Activated naive CD8-positive, alpha-beta T cell treated with anti-CD3 and anti-CD28 coated beads, Interleukin-2, amount 50 U/mL, for 24 hours (primary cell): ENCODE results near the gene RAD51B.
"Not testable (repeated sequence)": the region's sequence is repeated elsewhere in the genome, so short reads cannot be mapped to it uniquely, and the experiment has no call there.

Experiments
- ATAC-seq: fragments of 150-1000 bp; cut with Tn5 transposase; one replicate; pipeline ENCODE4 v1.10.0; 2021
- DNase-seq: peaks from one replicate; pipeline ENCODE4 v3.0.0; 2021
- H3K27ac Mint-ChIP-seq: one replicate; pipeline ENCODE4 v1.8.0; 2021; ENCODE audit warnings: mild to moderate bottlenecking, mixed read lengths
- H3K27me3 Mint-ChIP-seq: one replicate; pipeline ENCODE4 v1.8.0; 2021; ENCODE audit warnings: mixed read lengths
- H3K36me3 Mint-ChIP-seq: one replicate; pipeline ENCODE4 v1.8.0; 2021; ENCODE audit warnings: low read depth, mixed read lengths
- H3K4me1 Mint-ChIP-seq: one replicate; pipeline ENCODE4 v1.8.0; 2021; ENCODE audit warnings: mixed read lengths
- H3K4me3 Mint-ChIP-seq: one replicate; pipeline ENCODE4 v1.8.0; 2021; ENCODE audit warnings: mild to moderate bottlenecking, moderate library complexity, mixed read lengths
- H3K9me3 Mint-ChIP-seq: one replicate; pipeline ENCODE4 v1.8.0; 2021; ENCODE audit warnings: mixed read lengths

The RAD51B gene

DNA sequence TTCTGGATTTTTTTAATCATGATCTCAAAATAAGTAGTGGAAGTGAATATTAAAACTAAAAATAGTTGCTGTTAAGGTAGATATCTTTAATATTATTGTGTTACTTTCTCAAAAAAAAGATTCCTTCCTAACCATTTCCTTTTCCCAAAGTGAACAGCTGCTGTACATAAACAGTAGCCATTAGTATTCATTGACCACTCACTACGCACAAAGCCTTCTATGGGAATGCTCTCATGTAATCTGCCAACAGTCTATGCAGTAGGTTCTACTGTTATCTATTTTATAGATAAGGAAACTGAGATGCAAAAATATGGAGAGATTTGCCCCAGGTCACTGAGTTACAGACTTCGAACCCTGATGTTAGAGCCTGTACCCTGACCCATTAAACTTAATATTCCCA, 941.2 kb downstream of the RAD51B start:
- Mint-ChIP-seq H3K27me3 (no peaks in the 10 kb centered on the region), H3K4me3 (no peak overlapping the region), H3K9me3 (no peaks in the 10 kb centered on the region), H3K4me1 (peaks cover 19% of the 10 kb centered on the region), H3K36me3 (no peaks in the 10 kb centered on the region), H3K27ac (no peak overlapping the region)
- DNase-seq = no peak
- ATAC-seq = no peak

- H3K4me1 Mint-ChIP-seq = peaks cover 15% of the 10 kb centered on the region
- no peak overlapping the region for H3K4me3 Mint-ChIP-seq
- H3K36me3 Mint-ChIP-seq = no peaks in the 10 kb centered on the region
- no peaks in the 10 kb centered on the region for H3K27me3 Mint-ChIP-seq
- H3K27ac Mint-ChIP-seq = no peak overlapping the region
- ATAC-seq (no peak), DNase-seq (no peak)
- no peaks in the 10 kb centered on the region for H3K9me3 Mint-ChIP-seq
Measured at GRCh38 chr14:68761391-68761790, 941.8 kb downstream of the RAD51B start.

GRCh38 chr14:68762953-68763764, 943.6 kb downstream of the RAD51B start:
- ATAC-seq (no peak), DNase-seq (no peak)
- peaks cover 9% of the 10 kb centered on the region for H3K4me1 Mint-ChIP-seq
- H3K27me3 Mint-ChIP-seq = no peaks in the 10 kb centered on the region
- H3K27ac Mint-ChIP-seq = no peak overlapping the region
- no peak overlapping the region for H3K4me3 Mint-ChIP-seq
- H3K36me3 Mint-ChIP-seq = no peaks in the 10 kb centered on the region
- H3K9me3 Mint-ChIP-seq = no peaks in the 10 kb centered on the region

GRCh38 chr14:68763843-68764242, 944.3 kb downstream of the RAD51B start:
- H3K4me3 Mint-ChIP-seq, H3K4me1 Mint-ChIP-seq, ATAC-seq, H3K27me3 Mint-ChIP-seq, H3K27ac Mint-ChIP-seq, DNase-seq, H3K36me3 Mint-ChIP-seq, H3K9me3 Mint-ChIP-seq: not testable (repeated sequence)

- H3K9me3 Mint-ChIP-seq = no peaks in the 10 kb centered on the region
- H3K4me1 Mint-ChIP-seq = peaks cover 18% of the 10 kb centered on the region
- ATAC-seq = peak; percentile 64
- no peak for DNase-seq
- no peak overlapping the region for H3K4me3 Mint-ChIP-seq
- no peak overlapping the region for H3K27ac Mint-ChIP-seq
- no peaks in the 10 kb centered on the region for H3K36me3 Mint-ChIP-seq
- no peaks in the 10 kb centered on the region for H3K27me3 Mint-ChIP-seq
Measured at GRCh38 chr14:68766299-68767247, 947.0 kb downstream of the RAD51B start.

DNA sequence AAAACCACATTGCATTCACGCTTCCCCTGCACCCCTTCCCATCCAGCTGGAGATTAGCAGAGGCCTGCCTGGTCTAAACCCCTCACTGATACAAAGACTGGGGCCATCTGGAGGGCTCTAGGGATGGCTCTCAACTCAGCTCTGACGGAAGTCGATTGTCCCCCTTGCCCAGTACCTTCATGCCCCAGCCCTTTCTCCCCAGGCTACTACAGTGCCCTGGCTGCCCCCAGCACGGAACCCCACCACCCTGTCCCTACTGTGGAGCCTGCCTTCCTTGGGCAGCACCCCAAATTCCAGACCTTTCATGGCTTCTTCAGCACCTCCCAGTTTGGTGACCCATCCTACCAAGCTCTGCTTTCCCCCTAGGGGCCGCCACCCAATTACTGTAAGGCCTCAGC, 947.7 kb downstream of the RAD51B start:
- no peak overlapping the region for H3K27ac Mint-ChIP-seq
- no peaks in the 10 kb centered on the region for H3K27me3 Mint-ChIP-seq
- no peak for ATAC-seq
- H3K36me3 Mint-ChIP-seq = no peaks in the 10 kb centered on the region
- H3K4me1 Mint-ChIP-seq = peaks cover 23% of the 10 kb centered on the region
- DNase-seq = no peak
- H3K9me3 Mint-ChIP-seq = no peaks in the 10 kb centered on the region
- no peak overlapping the region for H3K4me3 Mint-ChIP-seq

GRCh38 chr14:68768316-68768715, 948.7 kb downstream of the RAD51B start:
- DNase-seq (no peak), ATAC-seq (no peak)
- Mint-ChIP-seq H3K4me3 (no peak overlapping the region), H3K27me3 (no peaks in the 10 kb centered on the region), H3K27ac (no peak overlapping the region), H3K4me1 (peaks cover 31% of the 10 kb centered on the region), H3K36me3 (no peaks in the 10 kb centered on the region), H3K9me3 (no peaks in the 10 kb centered on the region)

DNA sequence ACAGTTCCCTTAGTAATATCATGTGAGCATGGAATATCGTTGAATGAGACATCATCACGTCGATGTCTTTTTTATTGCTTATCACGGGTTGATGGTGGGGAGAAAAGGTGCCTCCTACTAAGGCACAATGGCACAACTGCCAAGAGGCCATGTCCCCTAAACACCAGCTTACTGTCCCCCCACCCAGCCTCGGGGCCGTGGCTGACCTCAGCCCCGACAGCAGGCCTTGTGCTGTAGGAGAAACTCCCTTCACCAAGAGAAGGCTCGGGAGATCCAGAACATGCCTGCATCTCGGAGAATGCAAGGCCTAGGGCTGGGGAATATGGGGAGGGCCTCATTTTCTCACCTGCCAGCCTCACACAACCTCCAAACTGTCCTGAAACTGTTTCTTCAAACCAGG, 950.5 kb downstream of the RAD51B start:
- no peaks in the 10 kb centered on the region for H3K36me3 Mint-ChIP-seq
- H3K4me3 Mint-ChIP-seq = no peak overlapping the region
- peaks cover 33% of the 10 kb centered on the region for H3K4me1 Mint-ChIP-seq
- no peaks in the 10 kb centered on the region for H3K27me3 Mint-ChIP-seq
- ATAC-seq = no peak
- H3K27ac Mint-ChIP-seq = no peak overlapping the region
- DNase-seq = no peak
- H3K9me3 Mint-ChIP-seq = peaks cover 4% of the 10 kb centered on the region

GRCh38 chr14:68770553-68771286, 951.1 kb downstream of the RAD51B start:
- peaks cover 8% of the 10 kb centered on the region for H3K9me3 Mint-ChIP-seq
- H3K4me1 Mint-ChIP-seq = peaks cover 34% of the 10 kb centered on the region
- H3K27me3 Mint-ChIP-seq = no peaks in the 10 kb centered on the region
- H3K4me3 Mint-ChIP-seq = no peak overlapping the region
- H3K27ac Mint-ChIP-seq = peak overlapping the region; percentile 6
- H3K36me3 Mint-ChIP-seq = no peaks in the 10 kb centered on the region
- no peak for DNase-seq
- ATAC-seq = no peak

GRCh38 chr14:68771631-68772030, 952.1 kb downstream of the RAD51B start:
- H3K4me3 Mint-ChIP-seq = peak overlapping the region; percentile 21
- peak; percentile 37 for ATAC-seq
- H3K27ac Mint-ChIP-seq = peak overlapping the region; percentile 6
- no peak for DNase-seq
- no peaks in the 10 kb centered on the region for H3K27me3 Mint-ChIP-seq
- peaks cover 8% of the 10 kb centered on the region for H3K9me3 Mint-ChIP-seq
- peaks cover 35% of the 10 kb centered on the region for H3K4me1 Mint-ChIP-seq
- H3K36me3 Mint-ChIP-seq = no peaks in the 10 kb centered on the region

GRCh38 chr14:68772761-68773381, 953.3 kb downstream of the RAD51B start:
- Mint-ChIP-seq H3K27me3 (no peaks in the 10 kb centered on the region), H3K9me3 (peaks cover 8% of the 10 kb centered on the region), H3K27ac (no peak overlapping the region), H3K4me3 (no peak overlapping the region), H3K4me1 (peaks cover 34% of the 10 kb centered on the region), H3K36me3 (no peaks in the 10 kb centered on the region)
- ATAC-seq (no peak), DNase-seq (no peak)

GRCh38 chr14:68774771-68775613, 955.4 kb downstream of the RAD51B start:
- no peak overlapping the region for H3K27ac Mint-ChIP-seq

GRCh38 chr14:68775614-68776126, 956.1 kb downstream of the RAD51B start:
- Mint-ChIP-seq H3K27ac (no peak overlapping the region), H3K4me1 (peaks cover 60% of the 10 kb centered on the region), H3K9me3 (peaks cover 8% of the 10 kb centered on the region), H3K36me3 (no peaks in the 10 kb centered on the region), H3K4me3 (no peak overlapping the region), H3K27me3 (no peaks in the 10 kb centered on the region)
- no peak for DNase-seq
- no peak for ATAC-seq

More at GRCh38 chr14:68774771-68775613, 955.4 kb downstream of the RAD51B start:
- H3K27me3 Mint-ChIP-seq = no peaks in the 10 kb centered on the region
- H3K4me1 Mint-ChIP-seq = peaks cover 55% of the 10 kb centered on the region
- peaks cover 8% of the 10 kb centered on the region for H3K9me3 Mint-ChIP-seq
- H3K36me3 Mint-ChIP-seq = no peaks in the 10 kb centered on the region
- no peak overlapping the region for H3K4me3 Mint-ChIP-seq
- DNase-seq (no peak), ATAC-seq (no peak)
